Endothelial cell of umbilical vein (primary cell): Measurements from ENCODE around the gene TMOD4. TPM values are rescaled to one million over a fixed set of nuclear protein-coding genes. Genes with fewer than 3 reads are reported as not detected.
A peak's percentile ranks its signal among the peaks of the same experiment; 100 is the strongest.

Experiments used
- Bru-seq: library from RNA; stranded (reverse); fragments of 400-500 nt; gene quantifications from one replicate; lab custom pipeline; 2021; lab: Mats Ljungman, UMichigan
- BruChase-seq, 2 experiments: library from RNA; stranded (reverse); fragments of 400-500 nt; gene quantifications; one replicate each; lab custom pipeline; 2021; lab: Mats Ljungman, UMichigan
- BruUV-seq: library from RNA; stranded (reverse); fragments of 400-500 nt; replicated peaks from 2 replicates; lab custom pipeline; 2021; lab: Mats Ljungman, UMichigan
- CTCF ChIA-PET: fragments of 300-600, 350-600 bp; sonication (Branson Sonifier 250); formaldehyde crosslinking; loops from one replicate; lab custom pipeline; 2021; ENCODE audit warnings: antibody characterized with exemption, inconsistent platforms; lab: Charles Lee
- POLR2A ChIA-PET: fragments of 300-600, 350-600 bp; sonication (Branson Sonifier 250); formaldehyde crosslinking; loops from one replicate; lab custom pipeline; 2021; ENCODE audit warnings: antibody characterized with exemption, inconsistent platforms; lab: Charles Lee
- DNase-seq: peaks from one replicate; pipeline ENCODE4 v3.0.0-alpha.2; 2011; ENCODE audit warnings: low read depth, low spot score
- FAIRE-seq: peaks from 2 replicates; lab custom pipeline; 2011; peaks lifted over from hg19 to GRCh38; lab: Jason Lieb, UNC
- H2AFZ ChIP-seq: 2 replicates; pipeline ENCODE4 v1.6.0; 2012; ENCODE audit warnings: low read depth, low read length, control low read depth, inconsistent platforms
- H3K27ac ChIP-seq: 2 replicates; pipeline ENCODE4 v1.5.1; 2011; ENCODE audit warnings: low read depth, mild to moderate bottlenecking, control low read depth, low read length, moderate library complexity; ENCODE audit not compliant: insufficient read depth
- H3K27me3 ChIP-seq, 2 experiments: 2 replicates each; pipeline versions ENCODE4 v1.6.0 to v1.6.1; 2011; ENCODE audit warnings: low read length in 2 of 2, mixed read lengths in 1 of 2; ENCODE audit not compliant: control insufficient read depth in 2 of 2, insufficient read depth in 2 of 2
- H3K36me3 ChIP-seq, 2 experiments: 2 replicates in 1 of 2; 3 replicates in 1 of 2; pipeline ENCODE4 v1.5.1; 2011; ENCODE audit warnings: low read length in 2 of 2, mild to moderate bottlenecking in 1 of 2, moderate library complexity in 1 of 2; ENCODE audit not compliant: control insufficient read depth in 2 of 2, insufficient read depth in 2 of 2; ENCODE audit errors: extremely low read depth in 1 of 2
- H3K4me1 ChIP-seq: 3 replicates; pipeline ENCODE4 v1.5.1; 2011; ENCODE audit warnings: mild to moderate bottlenecking, low read length; ENCODE audit not compliant: control insufficient read depth, insufficient read depth; ENCODE audit errors: extremely low read depth
- H3K4me2 ChIP-seq: 2 replicates; pipeline ENCODE4 v1.6.1; 2011; ENCODE audit warnings: low read length, control low read depth, mixed read lengths; ENCODE audit not compliant: insufficient read depth
- H3K4me3 ChIP-seq, 3 experiments: fragments of 200-600 bp in 1 of 3; sonication (generic), shearing (Covaris generic) in 1 of 3; replicated peaks in 1 of 3; 2 replicates each; pipeline ENCODE4 v1.5.1; 2011 to 2016; ENCODE audit warnings: control low read depth in 3 of 3, low read length in 3 of 3, mild to moderate bottlenecking in 2 of 3, inconsistent platforms in 1 of 3, low read depth in 1 of 3, moderate library complexity in 1 of 3; ENCODE audit not compliant: insufficient read depth in 1 of 3
- H3K79me2 ChIP-seq: 2 replicates; pipeline ENCODE4 v1.6.0; 2012; ENCODE audit warnings: low read length, inconsistent platforms; ENCODE audit not compliant: control insufficient read depth, insufficient read depth
- H3K9ac ChIP-seq: replicated peaks from 2 replicates; pipeline ENCODE3; 2011; ENCODE audit warnings: low read length, control low read depth; ENCODE audit not compliant: insufficient read depth; ENCODE audit errors: extremely low read depth
- H3K9me1 ChIP-seq: replicated peaks from 3 replicates; pipeline ENCODE4 v1.6.0; 2011; ENCODE audit warnings: mild to moderate bottlenecking, low read length; ENCODE audit not compliant: control insufficient read depth, insufficient read depth; ENCODE audit errors: extremely low read depth
- H3K9me3 ChIP-seq: replicated peaks from 2 replicates; pipeline ENCODE4 v1.5.1; 2012; ENCODE audit warnings: low read length, inconsistent platforms; ENCODE audit not compliant: control insufficient read depth, insufficient read depth
- H4K20me1 ChIP-seq: replicated peaks from 2 replicates; pipeline ENCODE3; 2011; ENCODE audit warnings: mild to moderate bottlenecking, low read length; ENCODE audit not compliant: control insufficient read depth, insufficient read depth; ENCODE audit errors: extremely low read depth
- CTCF ChIP-seq, 2 donors: IDR thresholded peaks; 1 replicate in 1 of 2; 2 replicates in 1 of 2; pipeline ENCODE4 v1.5.1; 2011; ENCODE audit warnings: low read length in 2 of 2, mild to moderate bottlenecking in 2 of 2, moderate library complexity in 2 of 2, control low read depth in 1 of 2, inconsistent platforms in 1 of 2, low read depth in 1 of 2; ENCODE audit not compliant: insufficient read depth in 1 of 2; ENCODE audit errors: extremely low read depth in 1 of 2
- EZH2 ChIP-seq: IDR thresholded peaks from 2 replicates; pipeline ENCODE4 v1.6.1; 2012; ENCODE audit warnings: borderline replicate concordance, low read depth, mild to moderate bottlenecking, moderate library complexity, low read length, inconsistent platforms; ENCODE audit not compliant: severe bottlenecking
- JUN ChIP-seq: IDR thresholded peaks from 2 replicates; pipeline ENCODE4 v1.6.1; 2011; ENCODE audit warnings: borderline replicate concordance, low read depth; ENCODE audit not compliant: insufficient read length, insufficient read depth
- MYC ChIP-seq: IDR thresholded peaks from one replicate; pipeline ENCODE4 v1.6.1; 2011; ENCODE audit warnings: mild to moderate bottlenecking, low read depth, low read length
- POLR2A ChIP-seq: IDR thresholded peaks from 2 replicates; pipeline ENCODE4 v1.6.1; 2012; ENCODE audit warnings: low read depth, mild to moderate bottlenecking, control low read depth, low read length
- POLR2AphosphoS5 ChIP-seq: IDR thresholded peaks from 2 replicates; pipeline ENCODE4 v1.6.1; 2012; ENCODE audit warnings: low read depth, mild to moderate bottlenecking, control low read depth, low read length, moderate library complexity; ENCODE audit not compliant: insufficient read depth
- dilution Hi-C: fragments of 300-500 bp; cut with MboI; formaldehyde crosslinking; loops from one replicate; pipeline ENCODE4 v1.15.0; 2019; ENCODE audit warnings: low sequenced_read_pairs; ENCODE audit not compliant: extremely low pct_ligation_motif_present
- intact Hi-C: fragments of 100-400 bp; cut with micrococcal nuclease; formaldehyde crosslinking; loops from one replicate; pipeline ENCODE4 v1.10.0; 2022
- long read RNA-seq: library from polyadenylated mRNA; stranded (forward); transcript quantifications from one replicate; pipeline ENCODE4 v2.0.0, GENCODE V29; 2021
- polyA minus RNA-seq, 3 experiments: library from RNA; depleted of rRNA, polyadenylated mRNA; stranded (reverse); fragments of >200 nt; gene quantifications; 1 replicate in 1 of 3; 2 replicates in 2 of 3; pipeline ENCODE4 v1.2.3, GENCODE V29; 2011
- polyA plus RNA-seq, 4 experiments: library from polyadenylated mRNA; depleted of rRNA in 3 of 4; stranded (reverse) in 3 of 4; unstranded in 1 of 4; fragments of >200 nt; gene quantifications; 2 replicates each; pipeline versions ENCODE4 v1.2.1 to v1.2.3, GENCODE V29; 2011 to 2012; ENCODE audit warnings: missing spikeins in 1 of 4
- total RNA-seq: library from RNA; stranded (reverse); gene quantifications from 2 replicates; pipeline ENCODE4 v1.2.3, GENCODE V29; 2021

The TMOD4 gene
- total RNA-seq (1.4 TPM in 2 replicates), polyA plus RNA-seq (0.22 TPM in 1 of 2 replicates, not detected in the other), polyA minus RNA-seq (not detected in 2 replicates), Bru-seq, nascent RNA (percentile 45 among the genes with signal in this experiment), BruChase-seq, experiment 1, labeled RNA remaining after a 6-hour chase (percentile 60 among the genes with signal in this experiment), BruChase-seq, experiment 2, labeled RNA remaining after a 2-hour chase (percentile 52 among the genes with signal in this experiment)
- 0.09 and 0.31 TPM in 2 replicates for polyA plus RNA-seq (2011; cell fraction: cytosol; rRNA removed)
- polyA plus RNA-seq (2011; cell fraction: nucleus; rRNA removed) = 0.80 and 0.88 TPM in 2 replicates
- 0.50 TPM in 1 of 2 replicates, not detected in the other for polyA plus RNA-seq (2012)
- not detected for polyA minus RNA-seq (2011; cell fraction: cytosol; rRNA and poly(A)+ RNA removed)
- polyA minus RNA-seq (2011; cell fraction: nucleus; rRNA and poly(A)+ RNA removed) = not detected in 2 replicates
- long read RNA-seq = 0 reads

- intact Hi-C loops (no loop called here), dilution Hi-C loops (no loop called here)
- TF ChIP-seq POLR2AphosphoS5 = no peak
- TF ChIP-seq CTCF (IDR thresholded peaks at IDR 0.05; ENCODE audit: extremely low read depth in 1 of 2, insufficient read depth in 1 of 2, low read depth in 1 of 2, low read length in 2 of 2) = peak; percentile 47 to 61
- Histone ChIP-seq H3K9me3 (no peaks in the 10 kb centered on the region), H3K4me2 (no peak within 1 kb of the TSS), H3K4me1 (no peaks in the 10 kb centered on the region), H3K4me3 (no peak within 1 kb of the TSS), H2AFZ (no peak within 1 kb of the TSS), H3K9ac (no peak within 1 kb of the TSS), H3K79me2 (no peaks in the 10 kb centered on the region), H3K9me1 (no peaks in the 10 kb centered on the region), H3K27me3 (no peaks in the 10 kb centered on the region), H4K20me1 (no peaks in the 10 kb centered on the region), H3K36me3 (peaks cover 14 to 29% of the 10 kb centered on the region in 2 experiments), H3K27ac (no peak within 1 kb of the TSS)
- CTCF ChIA-PET = interaction anchor here (1.0 to 3.5 kb wide), 4 partner anchors 13 to 83 kb away, joined by 3 to 36 read pairs (median 4); partner anchors contain the start of gene TNFAIP8L2
- FAIRE-seq (no peak), DNase-seq (peak; percentile 19)
- POLR2A ChIA-PET = no interaction called here
- no TSS peak for BruUV-seq
Measured at GRCh38 chr1:151175863-151176262, at the start of gene TMOD4. Gene TMOD4 (minus strand): TSS chr1:151175981. CDS start chr1:151174875, 1,106 bp downstream.

GRCh38 chr1:151222130-151222529, 46.3 kb upstream of the TMOD4 start:
- dilution Hi-C loops = no loop called here
- no peak overlapping the region for H2AFZ ChIP-seq
- intact Hi-C loops = no loop called here
- DNase-seq = no peak
- ChIA-PET POLR2A (no interaction called here), CTCF (no interaction called here)
- H3K4me3 ChIP-seq = no peak overlapping the region
- no peaks in the 10 kb centered on the region for H3K9me1 ChIP-seq
- no peak overlapping the region for H3K27ac ChIP-seq
- no peak overlapping the region for H3K9ac ChIP-seq
- H3K4me2 ChIP-seq = no peak overlapping the region
- no peaks in the 10 kb centered on the region for H3K4me1 ChIP-seq
- FAIRE-seq = no peak
- TF ChIP-seq JUN (no peak), EZH2 (no peak), POLR2A (no peak), MYC (no peak), CTCF (IDR thresholded peaks at IDR 0.05; ENCODE audit: extremely low read depth in 1 of 2, insufficient read depth in 1 of 2, low read depth in 1 of 2, low read length in 2 of 2) (no peak), POLR2AphosphoS5 (no peak)
- no peaks in the 10 kb centered on the region for H3K9me3 ChIP-seq
- H3K27me3 ChIP-seq = no peaks in the 10 kb centered on the region
- peaks cover 6% of the 10 kb centered on the region for H4K20me1 ChIP-seq
- H3K36me3 ChIP-seq = peaks cover 2 to 8% of the 10 kb centered on the region in 2 experiments
- BruUV-seq = no TSS peak
- H3K79me2 ChIP-seq = peaks cover 61% of the 10 kb centered on the region
